HG03139 (cell line): ENCODE data around the gene RPRM.
"Not testable (repeated sequence)": the region's sequence is repeated elsewhere in the genome, so short reads cannot be mapped to it uniquely, and the experiment has no call there.

Experiments
- ATAC-seq: cut with Tn5 transposase; IDR thresholded peaks from one replicate; pipeline ENCODE4 v1.9.1; 2021; ENCODE audit not compliant: unreplicated experiment

The RPRM gene

GRCh38 chr2:153461453-153461852 is 17.1 kb downstream of the RPRM start:
- ATAC-seq, result no peak

DNA sequence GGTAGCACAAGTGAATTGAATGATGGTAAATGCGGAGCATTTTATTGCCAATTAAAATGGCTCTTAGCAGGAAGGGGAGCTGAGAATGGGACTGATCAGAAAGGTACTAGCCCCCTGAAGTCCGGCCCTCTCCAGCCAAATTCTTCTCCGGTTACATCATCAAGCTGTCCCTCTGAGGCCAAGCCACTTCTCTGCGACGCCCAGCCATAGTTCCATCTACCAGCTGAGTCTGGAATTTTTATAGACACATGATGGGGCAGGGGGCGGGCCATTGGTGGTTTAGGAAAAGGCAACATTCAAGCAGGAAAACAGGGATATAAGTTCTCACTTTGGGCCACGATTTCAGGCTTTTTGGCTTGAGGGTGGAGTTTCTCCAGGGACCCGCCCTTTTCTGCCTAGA is 22.7 kb downstream of the RPRM start:
- ATAC-seq, result no peak

- ATAC-seq, result no peak
Measured at GRCh38 chr2:153455403-153455802, 23.2 kb downstream of the RPRM start.

DNA sequence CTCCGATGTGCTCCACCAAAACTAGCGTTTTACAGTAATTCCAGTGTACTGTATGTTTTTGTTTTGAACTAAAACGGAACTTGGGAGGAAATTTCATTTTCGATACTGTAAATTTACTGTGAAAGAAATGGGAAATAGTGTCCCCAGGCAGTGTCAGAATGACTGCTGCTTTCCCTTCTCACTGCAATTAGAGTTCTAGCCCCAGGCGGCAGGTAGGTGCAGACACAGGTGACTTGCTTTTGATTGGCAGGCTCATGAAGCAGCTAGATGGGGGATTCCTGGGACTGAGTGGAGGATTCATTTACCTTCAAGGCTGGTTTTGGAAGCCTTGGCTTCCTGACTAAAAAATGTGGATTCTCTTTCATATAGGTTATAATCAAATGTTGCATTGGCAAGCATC is 27.0 kb downstream of the RPRM start:
- no peak for ATAC-seq

DNA sequence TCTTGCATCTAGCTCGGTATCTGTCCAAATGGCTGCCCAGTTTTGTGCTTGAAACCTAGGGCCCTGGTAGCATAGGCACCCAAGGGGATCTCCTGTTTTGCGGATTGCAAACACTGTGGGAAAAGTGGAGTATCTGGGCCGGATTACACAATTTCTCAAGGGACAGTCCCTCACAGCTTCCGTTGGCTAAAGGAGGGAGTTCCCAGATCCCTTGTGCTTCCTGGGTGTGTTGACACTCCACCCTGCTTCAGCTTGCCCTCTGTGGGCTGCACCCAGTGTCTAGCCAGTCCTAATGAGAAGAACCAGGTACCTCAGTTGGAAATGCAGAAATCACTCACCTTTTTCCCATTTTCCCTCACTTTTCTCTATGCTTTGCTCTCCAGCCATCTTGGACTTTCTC is 35.5 kb downstream of the RPRM start:
- ATAC-seq, result no peak

- not testable (repeated sequence) for ATAC-seq
Measured at GRCh38 chr2:153442616-153443015, 35.9 kb downstream of the RPRM start.

DNA sequence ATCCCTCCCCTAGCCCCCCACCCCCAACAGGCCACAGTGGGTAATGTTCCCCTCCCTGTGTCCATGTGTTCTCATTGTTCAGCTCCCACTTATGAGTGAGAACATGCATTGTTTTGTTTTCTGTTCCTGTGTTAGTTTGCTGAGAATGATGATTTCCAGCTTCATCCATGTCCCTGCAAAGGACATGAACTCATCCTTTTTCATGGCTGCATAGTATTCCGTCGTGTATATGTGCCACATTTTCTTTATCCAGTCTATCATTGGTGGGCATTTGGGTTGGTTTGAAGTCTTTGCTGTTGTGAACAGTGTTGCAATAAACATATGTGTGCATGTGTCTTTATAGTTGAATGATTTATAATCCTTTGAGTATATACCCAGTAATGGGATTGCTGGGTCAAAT is 38.5 kb downstream of the RPRM start:
- ATAC-seq, result not testable (repeated sequence)

DNA sequence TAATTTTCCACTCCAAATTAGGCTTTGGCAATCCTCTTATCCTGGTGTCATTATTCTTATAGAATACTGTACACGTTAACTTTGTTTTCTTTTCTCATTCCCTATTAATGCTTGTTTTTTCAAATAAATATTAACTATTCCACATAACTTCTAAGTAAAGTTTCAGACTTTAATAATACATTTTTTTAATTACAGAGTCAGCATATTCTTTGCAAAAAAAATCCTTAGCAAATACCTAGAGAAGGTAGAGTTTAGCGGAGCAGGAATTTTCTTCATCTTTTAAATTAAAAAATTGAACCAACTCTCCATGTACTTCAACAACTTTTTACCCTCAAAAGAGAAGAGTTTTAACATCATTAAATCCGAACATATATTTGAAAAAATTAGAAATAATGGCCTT is 45.2 kb downstream of the RPRM start:
- no peak for ATAC-seq

- ATAC-seq, result no peak
Measured at GRCh38 chr2:153432381-153432780, 46.2 kb downstream of the RPRM start.

DNA sequence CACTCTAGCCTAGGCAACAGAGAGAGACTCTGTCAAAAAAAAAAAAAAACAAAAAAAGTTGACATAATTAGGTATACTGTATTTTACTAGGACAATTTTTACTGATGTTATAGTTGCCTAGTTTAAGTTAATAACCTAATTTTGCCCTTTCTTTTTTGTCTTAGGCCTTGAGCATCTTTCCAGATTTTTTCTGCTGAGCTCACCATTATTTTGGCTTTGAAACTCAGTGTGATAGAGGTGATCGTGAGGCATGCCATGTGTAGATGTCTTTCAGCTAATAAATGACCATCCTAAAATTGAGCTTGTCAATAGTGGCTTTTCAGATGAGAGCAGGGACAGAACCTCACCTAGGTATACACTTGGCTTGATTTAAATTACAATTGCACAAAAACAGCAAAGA is 47.4 kb downstream of the RPRM start:
- no peak for ATAC-seq
